Caki2 (cell line): Measurements from ENCODE around the gene FHIT. TPM values are rescaled to one million over a fixed set of nuclear protein-coding genes. Genes with fewer than 3 reads are reported as not detected.

Experiments
- DNase-seq: peaks from one replicate; pipeline ENCODE4 v3.0.0-alpha.2; 2015; ENCODE audit warnings: low read depth
- in situ Hi-C: cut with HindIII; loops from 2 replicates; pipeline ENCODE4 v1.10.0; 2016; ENCODE audit warnings: low sequenced_read_pairs, low pct_unique_long_range_greater_than_20kb, mixed read lengths
- total RNA-seq: library from RNA; depleted of rRNA; stranded (reverse); fragments of >200 nt; shearing (Covaris generic); gene quantifications from 2 replicates; pipeline ENCODE4 v1.2.3, GENCODE V29; 2014; ENCODE audit warnings: low replicate concordance

Gene FHIT
- total RNA-seq, 1 experiment from 2014 or later, result 4.8 TPM

DNA sequence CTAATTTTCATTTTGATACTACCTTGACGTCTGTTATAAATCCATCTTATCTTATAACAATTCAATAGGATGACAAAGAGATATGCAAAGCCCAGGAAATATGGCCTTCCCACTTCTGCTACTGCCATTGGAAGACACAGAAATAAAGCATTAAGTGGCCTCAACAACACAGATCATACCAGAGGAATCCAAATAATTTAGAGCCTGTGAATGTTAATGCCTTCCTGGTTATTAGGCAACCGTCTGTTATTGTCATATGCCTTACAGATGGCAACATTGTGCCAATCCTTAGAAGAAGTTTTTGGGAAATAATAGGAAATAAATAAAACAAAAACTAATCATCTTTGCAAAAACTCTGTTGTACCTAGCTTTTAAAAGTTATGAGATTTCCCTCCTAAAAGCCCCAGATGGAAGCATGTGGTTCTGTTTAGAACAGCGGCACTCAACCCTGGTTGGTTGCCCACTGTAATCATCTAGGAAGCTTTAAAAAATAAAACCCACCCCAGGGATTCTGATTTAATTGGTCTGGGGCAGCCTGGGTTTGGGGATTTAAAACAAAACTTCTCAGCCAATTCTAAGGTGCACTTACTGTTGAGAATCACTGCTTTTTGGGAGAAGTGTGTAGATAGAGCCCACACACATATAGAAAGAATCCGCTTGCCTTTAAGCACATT lies 1496.7 kb downstream of the FHIT start:
- in situ Hi-C loops, result no loop called here
- no peak for DNase-seq

DNA sequence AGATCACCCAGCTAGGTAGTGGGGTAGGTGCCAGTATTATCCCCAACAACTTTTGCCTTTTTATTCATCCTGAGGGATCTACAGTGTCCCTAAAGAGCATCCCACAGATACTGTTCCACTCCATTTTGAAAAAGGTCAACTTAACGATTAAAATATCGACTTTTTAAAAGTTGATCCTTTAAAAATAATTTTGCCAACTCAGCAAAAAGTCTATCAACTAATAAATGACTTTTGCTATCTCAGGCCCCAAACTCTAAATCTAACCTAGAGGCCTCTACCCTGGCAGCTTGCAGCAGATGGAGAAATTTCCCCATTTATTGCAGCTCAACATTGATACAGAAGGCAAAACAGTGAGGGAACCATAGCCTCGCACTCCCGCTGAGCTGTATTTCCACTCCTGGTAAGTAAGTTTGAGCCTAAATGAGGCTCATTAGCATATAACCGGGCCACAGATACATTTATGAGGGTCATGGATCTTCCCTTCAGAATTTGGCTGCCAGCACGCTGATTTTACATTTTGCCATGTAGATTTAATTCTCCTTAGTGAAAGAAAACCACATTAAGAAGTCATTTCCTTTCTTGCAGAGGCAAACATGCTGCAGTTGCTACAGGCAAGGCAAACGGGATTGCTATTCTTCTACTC lies 1497.3 kb downstream of the FHIT start:
- no peak for DNase-seq
- in situ Hi-C loops, result no loop called here

DNA sequence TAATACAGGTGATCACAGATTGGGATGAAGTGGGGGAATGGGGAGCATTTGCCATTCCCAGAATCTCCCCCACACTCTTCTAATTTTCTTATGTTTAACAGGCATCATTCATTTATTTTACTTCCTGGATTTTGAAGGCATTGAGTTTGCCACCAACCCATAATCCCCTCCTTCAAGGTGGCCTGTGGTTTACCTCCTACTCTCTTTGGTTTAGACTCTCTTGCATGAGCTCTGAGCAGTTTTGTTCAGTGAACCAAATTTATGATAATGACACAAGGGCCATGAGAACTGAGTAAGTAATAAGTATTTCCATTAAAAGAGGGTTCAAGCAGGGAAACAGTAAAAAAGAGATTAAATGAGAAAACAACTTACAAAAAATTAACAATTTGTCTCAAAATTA lies 1498.3 kb downstream of the FHIT start:
- DNase-seq, result no peak
- in situ Hi-C loops, result no loop called here

DNA sequence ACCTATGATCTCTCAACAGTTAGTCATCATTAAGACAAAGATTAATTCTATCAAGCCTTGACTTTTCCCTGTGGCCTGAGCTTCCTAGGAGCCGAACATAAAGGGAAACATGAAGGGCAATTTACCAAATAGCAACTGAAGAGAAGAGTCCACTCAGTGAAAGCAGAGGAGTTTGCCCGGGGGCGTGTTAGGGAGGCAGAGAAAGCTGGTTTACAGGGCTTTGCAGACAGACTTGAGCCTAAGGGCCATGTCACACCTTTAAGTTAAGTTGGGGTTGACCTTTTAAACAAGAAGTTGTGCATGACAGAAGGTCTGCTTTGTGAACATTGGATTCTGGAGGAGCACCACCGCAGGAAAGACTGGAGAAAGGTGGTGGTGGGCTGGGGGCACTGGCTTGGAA lies 1499.6 kb downstream of the FHIT start:
- in situ Hi-C loops, result no loop called here
- no peak for DNase-seq

DNA sequence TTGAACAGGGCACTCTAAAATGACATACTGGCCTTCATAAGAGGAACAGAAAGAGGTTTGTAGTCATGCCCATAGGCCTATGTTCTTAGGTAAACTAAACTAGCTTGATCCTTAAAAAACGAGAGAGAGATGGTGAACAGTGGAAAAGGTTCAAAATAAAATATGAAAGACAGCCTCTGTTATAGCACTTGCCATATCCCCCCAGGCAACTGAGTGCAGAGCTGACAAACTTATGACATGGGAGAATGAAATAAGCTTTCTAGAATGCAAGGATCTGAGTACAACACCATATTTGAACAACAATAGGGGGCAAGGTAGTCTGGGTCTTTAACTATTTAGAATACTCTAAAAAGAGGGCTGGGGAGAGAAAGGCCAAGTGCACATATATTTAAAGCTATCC lies 1500.9 kb downstream of the FHIT start:
- DNase-seq, result no peak
- in situ Hi-C loops, result no loop called here

DNA sequence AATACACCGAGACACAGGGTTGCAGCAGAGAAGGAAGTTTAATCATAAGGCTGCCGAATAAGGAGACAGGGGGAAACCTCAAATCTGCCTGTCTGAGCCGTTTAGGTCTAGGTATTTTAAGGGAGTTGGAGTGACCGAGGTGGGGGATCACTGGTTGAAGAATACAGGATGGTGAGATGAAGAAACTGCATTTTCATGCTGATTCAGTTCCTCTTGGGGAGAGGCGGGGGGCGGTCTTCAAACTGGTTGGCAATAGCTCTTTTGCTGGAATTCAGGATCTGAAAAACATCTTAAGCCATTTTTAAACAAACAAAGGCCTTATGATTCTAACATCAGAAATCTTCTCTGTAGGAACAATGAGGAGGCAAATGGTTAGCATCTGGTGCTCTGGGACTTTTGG lies 1502.0 kb downstream of the FHIT start:
- in situ Hi-C loops, result no loop called here
- no peak for DNase-seq

DNA sequence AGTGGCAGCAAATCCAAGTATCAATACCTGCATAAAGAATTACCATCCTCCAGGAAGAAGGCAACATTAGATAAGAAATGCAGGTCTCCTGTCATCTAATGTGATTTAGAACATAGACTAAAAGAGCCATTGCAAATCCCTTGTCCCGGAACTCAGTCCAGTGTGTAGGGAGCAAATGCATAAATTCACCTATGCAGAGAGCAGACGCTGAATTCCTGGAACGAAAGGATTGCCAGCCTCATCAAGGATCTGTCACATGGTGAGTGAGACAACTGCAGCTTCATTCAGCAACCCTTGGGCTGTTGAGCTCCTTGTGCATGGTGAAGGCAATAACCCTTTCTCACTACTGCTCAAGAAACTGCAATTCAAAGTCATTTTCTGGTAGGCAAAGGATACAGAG lies 1504.7 kb downstream of the FHIT start:
- in situ Hi-C loops, result no loop called here
- no peak for DNase-seq

DNA sequence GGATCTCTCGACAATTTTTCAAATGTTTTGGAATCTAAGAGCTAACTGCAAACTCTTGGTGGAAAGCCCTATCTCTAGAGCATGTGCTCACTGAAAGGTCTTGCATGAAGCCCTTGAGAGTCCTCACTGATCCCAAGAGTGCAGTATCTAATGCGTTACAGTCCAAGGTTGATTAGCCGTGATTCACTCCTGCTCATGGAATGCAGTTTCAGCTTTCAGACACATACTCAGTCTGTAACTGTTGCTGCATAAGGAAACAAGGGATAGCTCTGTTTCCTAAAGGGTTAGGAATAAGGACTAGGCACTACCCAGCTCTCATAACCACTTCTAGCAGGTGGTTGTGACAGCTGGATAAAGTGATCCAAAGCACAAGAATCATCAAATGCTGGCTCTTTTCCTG lies 1514.0 kb downstream of the FHIT start:
- in situ Hi-C loops, result no loop called here
- no peak for DNase-seq

DNA sequence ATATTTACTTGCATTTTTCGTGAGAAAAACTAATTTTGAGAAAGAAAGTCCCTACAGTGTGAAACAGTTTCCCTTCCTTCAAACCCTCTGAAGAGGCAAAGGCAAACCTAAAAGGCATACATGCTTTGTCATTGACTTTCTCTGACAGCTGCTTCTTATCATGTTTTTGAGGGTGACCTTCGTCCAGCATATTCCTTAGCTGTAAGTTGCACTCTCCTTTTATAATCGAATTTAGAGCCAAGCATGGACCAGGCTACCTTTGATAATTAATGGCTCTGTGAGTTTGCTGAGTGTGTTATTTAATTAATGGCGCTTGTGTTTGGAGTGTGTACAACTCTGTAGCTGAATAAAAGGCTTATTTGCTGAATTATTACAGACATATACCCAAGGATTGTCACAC lies 1517.2 kb downstream of the FHIT start:
- no peak for DNase-seq
- in situ Hi-C loops, result no loop called here

DNA sequence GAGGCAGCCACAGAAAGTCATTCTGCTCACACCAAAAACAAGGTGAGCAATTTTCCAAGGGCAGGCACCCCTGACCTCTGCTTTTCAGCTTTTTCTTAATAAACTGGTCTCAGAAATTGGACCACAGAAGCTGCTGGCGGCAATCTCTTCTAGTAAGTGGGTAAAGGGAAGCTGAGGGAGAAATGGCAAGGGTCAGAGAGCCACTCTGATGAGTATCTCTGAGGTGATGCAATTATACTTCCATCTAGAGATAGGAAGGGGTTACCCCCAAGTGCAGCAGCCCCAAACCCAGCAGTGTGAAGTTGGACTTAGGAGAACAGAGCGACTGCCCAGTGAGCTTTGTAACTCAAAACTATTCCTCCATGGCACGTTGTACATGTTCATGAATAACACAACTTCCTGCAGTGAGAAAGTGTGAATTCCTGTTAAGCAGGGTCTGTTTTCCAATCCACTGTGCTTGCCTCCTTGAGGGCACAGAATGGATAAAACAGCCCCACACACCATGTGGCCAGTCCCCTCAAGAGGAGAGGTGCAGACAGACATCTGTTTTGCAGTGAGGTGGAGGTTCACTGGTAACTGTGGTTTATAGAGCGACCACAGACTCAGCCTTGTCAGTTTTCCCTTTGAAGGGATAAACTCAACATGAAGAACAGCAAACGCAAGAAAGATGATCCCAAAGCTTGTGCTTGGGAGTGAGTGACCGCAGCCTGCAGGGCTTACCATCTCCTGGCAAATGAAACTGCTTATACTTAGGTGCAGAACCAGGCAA lies 1518.0 kb downstream of the FHIT start:
- in situ Hi-C loops, result no loop called here
- no peak for DNase-seq

DNA sequence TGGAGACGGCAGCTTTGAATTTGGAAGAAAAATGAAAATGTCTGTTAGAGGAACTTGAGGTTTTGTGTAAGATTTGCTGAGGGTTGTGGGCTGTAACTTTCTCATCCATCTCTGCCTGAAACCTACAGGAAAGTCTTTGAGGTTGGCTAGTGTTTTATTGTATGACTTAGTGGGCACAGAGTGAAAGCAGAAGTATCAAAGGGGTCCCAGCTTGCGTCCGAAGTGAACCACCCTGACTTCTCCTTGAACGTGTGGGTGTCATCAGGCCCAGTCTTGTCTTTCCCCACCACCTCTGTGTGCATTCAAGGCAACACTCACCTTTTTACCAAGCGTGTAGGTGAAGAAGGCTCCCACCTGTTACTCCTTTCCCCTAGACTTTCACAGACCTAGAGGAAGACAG lies 1519.3 kb downstream of the FHIT start:
- no peak for DNase-seq
- in situ Hi-C loops, result no loop called here

DNA sequence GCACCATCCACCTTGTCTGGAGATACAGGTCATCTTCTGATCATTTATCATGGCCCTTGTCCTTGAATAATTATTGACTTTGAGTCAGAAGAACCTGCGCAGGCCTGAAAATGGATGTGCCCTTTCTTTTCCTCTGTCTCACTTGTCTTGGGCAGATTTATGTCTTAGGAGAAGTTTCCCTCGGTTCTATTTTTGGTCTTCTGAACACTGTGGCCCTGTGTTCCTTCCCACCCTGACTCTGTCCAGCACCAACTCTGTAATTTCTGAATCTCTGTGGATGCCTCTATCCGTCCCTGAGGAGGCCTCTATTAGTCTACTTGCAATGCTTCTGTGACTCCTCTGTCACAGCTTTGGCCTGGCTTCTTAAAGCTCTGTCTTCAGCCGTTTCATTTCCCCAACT lies 1520.7 kb downstream of the FHIT start:
- DNase-seq, result no peak

DNA sequence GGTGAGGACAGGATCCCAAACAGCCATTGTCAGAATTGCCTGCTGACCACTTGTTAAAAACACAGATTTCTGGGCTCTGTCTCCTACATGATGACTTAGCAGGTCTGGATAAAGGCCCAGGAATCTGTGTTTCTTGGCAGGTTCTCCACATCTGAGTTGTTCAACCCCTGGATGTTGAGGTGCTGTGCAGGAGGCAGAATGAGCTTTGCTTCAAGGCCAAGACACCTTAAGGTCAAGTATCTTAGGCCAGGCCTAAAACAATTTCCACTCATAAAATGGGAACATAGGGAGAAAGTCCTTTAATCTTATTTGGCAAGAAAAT lies 1522.7 kb downstream of the FHIT start:
- in situ Hi-C loops, result no loop called here
- no peak for DNase-seq

More for the DNA sequence above, 1520.7 kb downstream of the FHIT start:
- in situ Hi-C loops, result no loop called here

DNA sequence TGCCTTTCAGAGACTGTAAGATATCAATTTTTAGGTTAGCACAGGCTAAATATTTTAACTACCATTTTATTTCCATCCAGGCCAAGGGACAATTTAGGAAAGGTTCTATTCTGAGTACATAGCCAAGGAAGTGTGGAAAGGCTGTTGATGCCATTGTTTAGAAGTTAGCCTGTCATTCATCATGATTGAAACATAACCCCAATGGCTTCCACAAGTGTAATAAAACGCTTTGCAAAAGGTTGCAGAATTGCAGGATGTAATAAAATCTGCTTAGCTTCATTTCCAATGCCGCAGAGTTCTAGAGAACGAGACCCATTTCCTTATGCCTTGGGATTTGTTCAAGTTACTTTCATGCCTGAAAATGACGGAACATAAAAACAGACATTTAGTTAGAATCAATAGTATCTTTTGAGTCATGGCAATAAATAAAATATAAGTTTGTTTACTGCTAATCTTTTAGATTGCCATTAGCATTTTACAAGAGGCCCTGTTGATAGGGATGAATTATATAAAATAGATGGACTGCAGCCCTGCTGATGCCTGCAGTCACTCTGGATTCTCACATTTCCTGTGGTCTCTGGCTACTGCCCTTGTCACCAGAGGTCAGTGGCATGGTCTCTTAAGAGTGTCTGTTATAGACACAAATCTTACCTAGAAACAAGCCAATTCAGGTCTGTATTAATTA lies 1523.2 kb downstream of the FHIT start:
- DNase-seq, result no peak
- in situ Hi-C loops, result no loop called here

DNA sequence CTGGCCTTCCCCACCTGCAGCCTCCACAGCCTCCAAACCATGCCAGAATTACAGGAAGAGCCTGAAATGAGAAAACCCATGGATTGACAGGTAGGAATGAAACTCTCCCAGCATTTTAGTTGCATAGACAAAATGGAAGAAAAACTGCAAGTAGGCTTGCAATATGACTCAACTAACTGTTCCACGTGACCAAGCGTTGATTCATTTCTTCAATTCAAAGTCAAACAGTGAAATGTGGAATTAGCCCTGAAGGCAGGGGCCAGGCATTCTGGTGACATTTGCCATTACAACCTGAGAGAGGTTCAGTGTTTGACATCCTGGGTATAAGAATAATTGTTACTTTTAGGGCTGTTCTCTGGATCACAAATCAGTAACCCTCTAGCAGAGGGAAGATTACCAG lies 1525.0 kb downstream of the FHIT start:
- in situ Hi-C loops, result no loop called here
- no peak for DNase-seq

DNA sequence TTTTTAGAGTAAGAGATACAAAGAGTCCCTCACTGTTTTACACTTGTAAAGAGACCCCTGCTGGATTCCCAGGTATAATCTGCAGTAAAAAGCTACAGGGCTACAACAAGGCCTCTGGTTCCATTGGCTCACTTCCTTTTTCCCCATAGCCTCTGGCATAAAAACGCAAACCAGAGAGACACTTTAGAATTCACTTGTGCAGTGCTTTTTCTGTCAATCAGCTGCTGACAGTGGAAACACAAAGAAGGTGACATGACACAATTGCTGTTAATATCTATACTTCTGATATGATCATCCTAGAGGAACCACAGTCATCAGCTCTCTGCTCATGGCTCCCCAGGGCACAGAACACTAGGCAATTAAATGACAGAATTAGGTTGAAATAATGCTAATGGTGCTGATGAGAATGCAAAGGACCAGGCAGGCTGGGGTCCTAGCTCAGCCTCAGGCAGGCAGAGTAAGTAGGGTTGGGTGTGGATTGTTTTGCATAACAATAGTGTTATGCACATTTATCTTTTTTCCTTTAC lies 1533.5 kb downstream of the FHIT start:
- no peak for DNase-seq
- in situ Hi-C loops, result no loop called here

DNA sequence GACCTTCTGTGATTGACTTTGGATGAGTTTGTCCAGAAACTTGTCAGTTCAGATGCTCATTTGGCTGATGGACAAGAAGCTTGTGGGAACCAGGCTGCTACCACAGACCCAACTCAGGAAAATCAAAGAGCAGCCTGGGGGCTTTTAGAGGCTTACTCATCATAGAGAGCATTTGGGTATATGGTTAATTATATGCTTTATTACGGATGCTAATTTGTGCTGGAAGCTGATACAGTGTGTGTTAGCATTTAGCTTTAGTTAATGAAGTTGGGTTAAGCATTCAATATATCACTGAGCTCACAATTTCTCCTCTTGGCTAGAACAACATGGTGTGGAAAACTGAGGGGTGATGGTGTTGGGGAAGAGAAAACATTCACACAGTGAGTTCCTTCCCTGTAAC lies 1537.2 kb downstream of the FHIT start:
- in situ Hi-C loops, result no loop called here
- DNase-seq, result no peak

DNA sequence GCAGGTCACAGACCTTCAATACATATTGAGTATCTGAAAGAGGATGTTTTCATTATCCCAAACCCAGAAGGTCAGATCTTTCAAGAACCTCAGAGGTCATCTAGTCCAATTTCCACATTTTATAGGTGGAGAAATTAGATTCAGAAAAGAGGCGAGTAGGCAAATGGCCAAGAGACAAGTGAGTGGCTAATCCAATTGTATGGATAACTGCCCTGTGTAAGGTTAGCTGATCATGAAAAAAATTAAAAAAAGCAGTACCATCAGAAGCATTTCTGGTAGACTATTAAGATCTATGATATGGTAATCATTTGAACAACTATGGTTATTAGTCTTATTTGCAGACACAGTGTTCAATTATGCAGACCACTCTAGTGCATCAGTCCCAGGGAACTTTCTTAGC lies 1540.7 kb downstream of the FHIT start:
- DNase-seq, result no peak
- in situ Hi-C loops, result no loop called here
